Measurements from ENCODE around the gene GREB1.

- TF ChIP-seq, protein P1, sequence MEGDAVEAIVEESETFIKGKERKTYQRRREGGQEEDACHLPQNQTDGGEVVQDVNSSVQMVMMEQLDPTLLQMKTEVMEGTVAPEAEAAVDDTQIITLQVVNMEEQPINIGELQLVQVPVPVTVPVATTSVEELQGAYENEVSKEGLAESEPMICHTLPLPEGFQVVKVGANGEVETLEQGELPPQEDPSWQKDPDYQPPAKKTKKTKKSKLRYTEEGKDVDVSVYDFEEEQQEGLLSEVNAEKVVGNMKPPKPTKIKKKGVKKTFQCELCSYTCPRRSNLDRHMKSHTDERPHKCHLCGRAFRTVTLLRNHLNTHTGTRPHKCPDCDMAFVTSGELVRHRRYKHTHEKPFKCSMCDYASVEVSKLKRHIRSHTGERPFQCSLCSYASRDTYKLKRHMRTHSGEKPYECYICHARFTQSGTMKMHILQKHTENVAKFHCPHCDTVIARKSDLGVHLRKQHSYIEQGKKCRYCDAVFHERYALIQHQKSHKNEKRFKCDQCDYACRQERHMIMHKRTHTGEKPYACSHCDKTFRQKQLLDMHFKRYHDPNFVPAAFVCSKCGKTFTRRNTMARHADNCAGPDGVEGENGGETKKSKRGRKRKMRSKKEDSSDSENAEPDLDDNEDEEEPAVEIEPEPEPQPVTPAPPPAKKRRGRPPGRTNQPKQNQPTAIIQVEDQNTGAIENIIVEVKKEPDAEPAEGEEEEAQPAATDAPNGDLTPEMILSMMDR (IDR thresholded peaks at IDR 0.05; ENCODE audit: low read length) = no peak
- no peak for TF ChIP-seq EZH2 (IDR thresholded peaks at IDR 0.05; ENCODE audit: borderline replicate concordance, low read length)
Measured at GRCh38 chr2:11578986-11579774, 45.3 kb downstream of the GREB1 start.
